SH-SY5Y (cell line): ENCODE measurements around the gene MGAT4A.

ENCODE experiments used
- GATA2 ChIP-seq: IDR thresholded peaks from 2 replicates; pipeline ENCODE4 v1.6.1; 2011; ENCODE audit warnings: mild to moderate bottlenecking, low read depth, low read length
- GATA3 ChIP-seq: IDR thresholded peaks from 2 replicates; pipeline ENCODE4 v1.6.1; 2011; ENCODE audit warnings: low read depth, mild to moderate bottlenecking, low read length, moderate library complexity

DNA sequence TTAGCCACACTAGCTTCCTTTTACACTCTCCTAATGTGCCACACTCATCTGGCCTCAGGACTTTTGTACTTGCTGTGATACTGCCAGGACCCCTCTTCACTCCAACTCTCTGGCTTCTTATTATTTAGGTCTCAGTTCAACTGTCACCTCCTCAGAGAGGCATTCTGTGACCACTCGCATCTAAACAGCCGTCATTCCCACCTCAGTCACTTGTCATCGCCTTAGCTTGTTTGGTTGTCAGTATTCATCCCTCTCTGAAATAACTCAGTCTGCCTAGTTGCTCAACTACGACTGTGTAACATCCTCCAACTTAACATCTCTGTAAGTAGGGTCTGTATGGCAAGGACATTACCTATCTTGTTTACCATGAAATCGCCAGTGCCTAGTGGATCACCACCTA, 27.2 kb downstream of the MGAT4A start:
- no peak for TF ChIP-seq GATA2
- no peak for TF ChIP-seq GATA3
